Lower lobe of right lung (tissue), 2 donors: ENCODE results near the gene MAPK7. TPM values are rescaled to one million over a fixed set of nuclear protein-coding genes. Genes with fewer than 3 reads are reported as not detected.

Source experiments
- ATAC-seq, 2 donors: fragments of 200-7000 bp; cut with Tn5 transposase; one replicate each; pipeline ENCODE4 v1.9.1; 2020 to 2022; ENCODE audit warnings: mild to moderate bottlenecking in 2 of 2, moderate library complexity in 2 of 2
- DNase-seq: peaks from one replicate; pipeline ENCODE4 v3.0.0-alpha.2; 2020
- H3K27ac ChIP-seq: fragments of 200-600 bp; one replicate; pipeline ENCODE4 v1.8.0; 2022
- H3K27me3 ChIP-seq: fragments of 200-600 bp; one replicate; pipeline ENCODE4 v1.8.0; 2022; ENCODE audit warnings: low read depth
- H3K36me3 ChIP-seq: fragments of 200-600 bp; one replicate; pipeline ENCODE4 v1.8.0; 2022; ENCODE audit warnings: mild to moderate bottlenecking
- H3K4me1 ChIP-seq: fragments of 200-600 bp; one replicate; pipeline ENCODE4 v1.8.0; 2022
- H3K4me3 ChIP-seq: fragments of 200-600 bp; one replicate; pipeline ENCODE4 v1.8.0; 2022; ENCODE audit warnings: mild to moderate bottlenecking
- H3K9me3 ChIP-seq: fragments of 200-600 bp; one replicate; pipeline ENCODE4 v1.8.0; 2022
- intact Hi-C: fragments of 100-400 bp; cut with DNase I; formaldehyde crosslinking; loops from one replicate; pipeline ENCODE4 v1.11.0; 2022
- total RNA-seq: library from RNA; stranded (reverse); fragmentation: NEBNext Ultra II Directional; extraction: Animal tissue kit (Norgen Biotek cat#: 25700); gene quantifications from one replicate; pipeline ENCODE4 v1.2.1, GENCODE V29; 2021
- TF ChIP-seq, protein P1 (sequence below): fragments of 200-600 bp; IDR thresholded peaks from one replicate; pipeline ENCODE4 v1.8.0; 2022; ENCODE audit warnings: antibody characterized with exemption, mild to moderate bottlenecking
- donor health status: DM: no; HTN: yes; CAD: no; lungs with severe emphysema.

MAPK7 gene
- total RNA-seq, 1 donor from 2014 or later = 22.2 TPM

DNA sequence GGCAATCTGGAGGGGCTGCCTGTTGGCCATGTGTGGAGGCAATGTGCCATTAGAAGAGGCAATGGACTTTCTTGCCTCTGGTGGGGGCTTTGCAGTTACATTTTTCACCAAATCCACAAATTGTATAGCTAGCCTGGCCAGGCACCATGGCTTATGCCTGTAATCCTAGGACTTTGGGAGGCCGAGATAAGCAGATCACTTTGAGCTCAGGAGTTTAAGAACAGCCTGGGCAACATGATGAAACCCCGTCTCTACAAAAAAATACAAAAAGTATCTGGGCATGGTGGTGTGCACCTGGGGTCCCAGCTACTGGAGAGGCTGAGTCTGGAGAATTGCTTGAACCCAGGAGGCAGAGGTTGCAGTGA, 30.0 kb downstream of the MAPK7 start:
- no peak overlapping the region for H3K4me3 ChIP-seq
- no peak overlapping the region for H3K27ac ChIP-seq
- H3K27me3 ChIP-seq = no peaks in the 10 kb centered on the region
- H3K36me3 ChIP-seq = no peaks in the 10 kb centered on the region
- intact Hi-C loops = no loop called here
- DNase-seq (no peak), ATAC-seq (no peak)
- H3K9me3 ChIP-seq = no peaks in the 10 kb centered on the region
- H3K4me1 ChIP-seq = no peaks in the 10 kb centered on the region
- TF ChIP-seq, protein P1, sequence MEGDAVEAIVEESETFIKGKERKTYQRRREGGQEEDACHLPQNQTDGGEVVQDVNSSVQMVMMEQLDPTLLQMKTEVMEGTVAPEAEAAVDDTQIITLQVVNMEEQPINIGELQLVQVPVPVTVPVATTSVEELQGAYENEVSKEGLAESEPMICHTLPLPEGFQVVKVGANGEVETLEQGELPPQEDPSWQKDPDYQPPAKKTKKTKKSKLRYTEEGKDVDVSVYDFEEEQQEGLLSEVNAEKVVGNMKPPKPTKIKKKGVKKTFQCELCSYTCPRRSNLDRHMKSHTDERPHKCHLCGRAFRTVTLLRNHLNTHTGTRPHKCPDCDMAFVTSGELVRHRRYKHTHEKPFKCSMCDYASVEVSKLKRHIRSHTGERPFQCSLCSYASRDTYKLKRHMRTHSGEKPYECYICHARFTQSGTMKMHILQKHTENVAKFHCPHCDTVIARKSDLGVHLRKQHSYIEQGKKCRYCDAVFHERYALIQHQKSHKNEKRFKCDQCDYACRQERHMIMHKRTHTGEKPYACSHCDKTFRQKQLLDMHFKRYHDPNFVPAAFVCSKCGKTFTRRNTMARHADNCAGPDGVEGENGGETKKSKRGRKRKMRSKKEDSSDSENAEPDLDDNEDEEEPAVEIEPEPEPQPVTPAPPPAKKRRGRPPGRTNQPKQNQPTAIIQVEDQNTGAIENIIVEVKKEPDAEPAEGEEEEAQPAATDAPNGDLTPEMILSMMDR = no peak

DNA sequence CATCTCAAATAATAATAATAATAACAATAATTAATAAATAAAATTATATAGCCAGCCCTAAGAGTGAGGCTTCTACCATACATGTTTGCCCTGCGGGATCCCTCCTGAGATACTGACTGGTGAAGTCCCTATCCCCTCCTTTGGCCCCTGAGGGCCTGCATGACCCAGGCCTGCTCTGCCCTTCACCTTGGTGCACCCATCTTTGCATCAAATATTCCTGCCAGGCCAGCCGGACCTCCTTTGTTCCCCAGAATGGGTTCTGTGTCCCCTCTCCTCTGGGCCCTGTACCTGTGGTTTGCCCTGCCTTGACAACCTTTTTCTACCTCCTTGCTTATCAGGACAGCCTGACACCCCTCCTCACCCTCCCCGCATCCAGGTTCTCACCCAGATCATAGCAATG, 30.8 kb downstream of the MAPK7 start:
- ATAC-seq (no peak), DNase-seq (no peak)
- H3K9me3 ChIP-seq = no peaks in the 10 kb centered on the region
- H3K36me3 ChIP-seq = no peaks in the 10 kb centered on the region
- H3K27ac ChIP-seq = no peak overlapping the region
- intact Hi-C loops = no loop called here
- TF ChIP-seq, protein P1 = no peak
- no peaks in the 10 kb centered on the region for H3K4me1 ChIP-seq
- no peaks in the 10 kb centered on the region for H3K27me3 ChIP-seq
- no peak overlapping the region for H3K4me3 ChIP-seq

DNA sequence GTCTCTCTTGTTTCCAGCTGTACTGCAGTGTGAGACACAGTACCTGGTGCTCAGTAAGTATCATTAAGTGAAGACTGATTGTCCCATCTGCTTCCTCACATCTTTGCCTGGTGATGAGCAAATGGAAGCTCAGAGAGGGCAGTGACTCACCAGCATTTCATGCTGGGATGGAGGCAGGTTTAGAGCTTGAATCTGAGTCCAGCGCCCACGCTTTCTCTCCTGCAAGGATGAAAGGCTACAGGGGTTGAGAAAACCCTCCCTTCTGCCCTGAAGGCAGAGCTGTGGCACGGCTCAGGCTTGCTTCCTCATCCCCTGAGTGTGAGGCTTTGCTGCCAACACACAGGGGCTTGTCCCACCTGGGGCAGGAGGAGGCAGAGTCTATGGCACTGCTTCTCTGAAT, 31.2 kb downstream of the MAPK7 start:
- no peaks in the 10 kb centered on the region for H3K9me3 ChIP-seq
- TF ChIP-seq, protein P1 = no peak
- no peaks in the 10 kb centered on the region for H3K27me3 ChIP-seq
- ATAC-seq (no peak), DNase-seq (no peak)
- intact Hi-C loops = no loop called here
- H3K4me3 ChIP-seq = no peak overlapping the region
- H3K27ac ChIP-seq = no peak overlapping the region
- H3K36me3 ChIP-seq = no peaks in the 10 kb centered on the region
- H3K4me1 ChIP-seq = no peaks in the 10 kb centered on the region

DNA sequence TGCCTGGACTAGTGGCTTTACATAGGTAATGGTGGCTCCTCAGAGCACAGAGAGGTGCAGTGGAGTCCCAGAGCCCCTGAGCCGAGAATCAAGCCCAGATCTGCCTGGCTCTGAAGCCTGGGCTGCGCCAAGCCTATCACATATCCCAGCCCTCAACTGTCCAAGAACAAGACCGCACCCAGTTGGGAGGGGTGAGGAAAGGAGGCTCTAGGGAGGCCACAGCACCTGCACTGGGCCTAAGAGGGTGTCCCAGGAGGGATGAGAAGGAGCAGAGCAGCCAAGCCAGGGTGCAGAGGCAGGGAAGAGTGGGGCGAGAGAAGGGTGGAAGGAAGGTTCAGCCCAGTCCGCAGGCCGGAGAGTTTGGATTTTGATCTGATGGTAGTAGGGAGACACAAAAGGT, 31.8 kb downstream of the MAPK7 start:
- intact Hi-C loops = no loop called here
- Histone ChIP-seq H3K9me3 (no peaks in the 10 kb centered on the region), H3K27ac (no peak overlapping the region), H3K36me3 (no peaks in the 10 kb centered on the region), H3K27me3 (no peaks in the 10 kb centered on the region), H3K4me3 (no peak overlapping the region), H3K4me1 (no peaks in the 10 kb centered on the region)
- TF ChIP-seq, protein P1 = no peak
- DNase-seq (no peak), ATAC-seq (no peak)

DNA sequence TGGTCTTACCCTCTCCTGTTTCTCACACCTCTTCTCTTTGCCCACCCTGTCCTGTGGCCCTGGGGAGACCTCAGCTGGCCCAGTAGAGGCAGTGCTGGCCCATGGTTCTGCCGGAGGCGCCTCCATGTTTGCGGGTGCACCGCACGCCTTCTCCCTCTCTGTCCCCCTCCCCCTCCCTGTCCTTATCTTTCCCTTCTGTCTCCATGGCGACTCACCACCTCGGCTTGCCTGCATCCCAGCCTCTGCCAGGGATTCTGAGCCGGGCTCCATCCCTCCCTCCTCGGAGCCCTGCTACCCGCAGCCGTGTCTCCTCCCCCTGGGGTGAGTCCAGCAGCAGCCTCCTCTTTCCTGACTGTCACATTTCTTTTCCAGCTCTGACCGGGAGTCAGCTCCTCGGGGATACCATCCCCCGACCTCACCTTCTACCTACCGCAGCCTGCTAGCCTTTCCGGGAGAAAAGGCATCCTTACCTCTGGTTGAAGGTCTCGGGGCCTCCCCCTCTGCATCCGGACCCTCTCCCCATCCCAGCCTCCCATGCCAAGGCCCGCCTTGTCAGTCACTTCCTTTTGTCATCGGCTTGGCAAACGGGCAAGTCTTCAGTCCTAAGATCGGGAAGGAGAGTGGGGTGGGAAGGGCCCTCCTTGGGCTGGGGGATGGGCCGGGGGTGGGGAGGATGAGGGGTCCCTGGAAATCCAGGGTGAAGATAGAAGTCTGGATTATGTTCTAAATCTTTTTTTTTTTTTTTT, 32.8 kb downstream of the MAPK7 start, which contains the start of gene RNF112:
RNF112 (plus strand) TSS at position 358 of the 746 bp plus-strand sequence; CDS start at position 535, 177 bp downstream.
- H3K9me3 ChIP-seq = no peaks in the 10 kb centered on the region
- no peaks in the 10 kb centered on the region for H3K4me1 ChIP-seq
- DNase-seq (no peak), ATAC-seq (no peak)
- no peaks in the 10 kb centered on the region for H3K36me3 ChIP-seq
- TF ChIP-seq, protein P1 = no peak
- H3K27ac ChIP-seq = no peak within 1 kb of the TSS
- H3K27me3 ChIP-seq = no peaks in the 10 kb centered on the region
- intact Hi-C loops = no loop called here
- H3K4me3 ChIP-seq = peak within 1 kb of the TSS; percentile 37
